AML-193 (cell line): ENCODE measurements around the gene PRAC1.
"Not testable (repeated sequence)": the region's sequence is repeated elsewhere in the genome, so short reads cannot be mapped to it uniquely, and the experiment has no call there.

ENCODE experiments used
- DNase-seq, 2 experiments: peaks; one replicate each; lab custom pipeline; 2025; lab: John Stamatoyannopoulos, UW

PRAC1 gene

DNA sequence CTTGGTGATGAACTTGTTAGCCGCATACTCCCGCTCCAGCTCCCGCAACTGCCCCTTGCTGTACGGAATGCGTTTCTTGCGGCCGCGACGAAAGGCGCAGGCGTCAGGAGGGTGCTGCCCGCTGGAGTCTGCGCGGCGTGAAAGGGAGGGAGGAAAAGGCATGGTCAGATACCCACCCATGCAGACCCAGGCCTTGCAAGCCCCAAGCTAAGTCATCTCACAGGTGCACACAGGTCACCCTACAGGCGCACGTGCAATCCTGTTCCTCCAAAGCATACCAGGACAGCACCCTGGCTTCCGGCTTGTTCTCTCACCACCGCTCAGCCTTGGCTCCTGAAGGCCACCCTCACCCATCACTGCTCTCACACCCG, 4.6 kb upstream of the PRAC1 start:
- DNase-seq, result no peak

DNA sequence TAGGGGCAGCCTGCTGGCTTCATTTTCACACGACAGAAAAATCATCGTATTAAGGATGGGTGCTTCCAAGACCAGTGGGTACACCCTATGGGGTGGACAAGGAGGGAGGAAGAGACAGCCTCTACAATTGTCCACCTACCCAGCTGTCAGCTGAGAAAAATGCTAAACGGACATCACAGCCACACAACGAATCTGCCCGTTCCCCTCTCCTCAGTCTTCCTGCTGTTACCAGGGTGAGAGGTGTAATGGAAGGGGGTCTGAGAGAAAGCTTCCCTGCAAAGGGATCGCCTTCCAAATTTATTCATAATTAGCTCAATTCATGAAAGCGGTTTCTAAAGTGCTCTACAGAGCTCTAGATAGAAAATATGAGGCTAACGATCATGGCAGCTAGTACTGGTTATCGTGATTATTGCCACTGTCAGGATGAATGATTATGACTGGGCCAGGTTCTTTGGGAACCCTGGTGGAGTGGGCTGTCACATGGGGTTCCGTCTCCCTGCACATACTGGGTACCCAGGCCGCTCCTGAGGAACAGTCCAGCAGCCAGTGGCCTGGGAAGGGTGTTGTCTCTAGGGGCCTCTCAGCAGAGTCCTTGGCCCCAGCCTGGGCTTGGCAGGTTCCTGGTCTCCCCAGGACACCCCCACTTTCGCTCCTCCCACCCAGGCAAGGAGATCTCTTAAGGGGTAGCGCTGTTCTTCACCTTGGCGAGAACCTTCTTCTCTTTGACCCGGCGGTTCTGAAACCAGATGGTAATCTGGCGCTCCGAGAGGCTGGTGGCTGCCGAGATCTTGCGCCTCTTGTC, 4.0 kb upstream of the PRAC1 start:
- no peak for DNase-seq

DNA sequence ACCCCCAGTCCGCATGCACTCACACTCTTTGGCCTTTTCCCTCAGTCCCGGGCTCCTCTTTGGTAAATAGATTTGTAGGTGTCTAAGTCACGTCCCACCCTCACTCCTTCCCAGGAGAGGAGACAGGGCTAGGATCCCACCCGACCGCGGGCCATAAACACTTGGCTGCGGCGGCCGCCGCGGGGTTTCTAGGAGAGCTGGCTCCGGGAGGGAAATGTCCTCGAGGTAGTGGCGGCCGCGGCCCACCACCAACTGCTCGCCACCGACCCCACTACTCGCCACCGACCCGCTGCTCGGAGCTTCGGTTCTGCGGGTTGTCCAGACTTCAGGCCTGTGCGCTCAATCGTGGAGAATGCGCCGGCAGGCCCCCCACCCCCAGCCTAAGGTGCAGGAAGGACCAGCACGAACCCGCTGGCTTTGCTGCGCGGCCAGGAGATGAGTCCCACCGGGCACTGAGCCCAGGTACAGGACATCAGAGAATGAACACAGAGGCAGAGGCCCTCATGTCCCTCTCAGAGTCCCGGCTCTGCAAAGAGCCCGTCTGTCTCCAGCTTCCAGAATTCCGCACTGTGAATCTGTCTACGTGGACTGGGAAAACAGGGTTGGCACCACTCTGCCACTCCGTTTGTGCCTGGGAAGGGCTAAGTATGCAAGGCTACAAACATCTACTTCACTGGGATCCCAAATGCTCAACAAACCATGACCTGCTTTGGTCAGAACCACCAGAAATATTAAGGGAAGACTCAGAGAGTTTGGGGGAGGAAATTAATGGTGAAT, 3.2 kb upstream of the PRAC1 start:
- no peak for DNase-seq

DNA sequence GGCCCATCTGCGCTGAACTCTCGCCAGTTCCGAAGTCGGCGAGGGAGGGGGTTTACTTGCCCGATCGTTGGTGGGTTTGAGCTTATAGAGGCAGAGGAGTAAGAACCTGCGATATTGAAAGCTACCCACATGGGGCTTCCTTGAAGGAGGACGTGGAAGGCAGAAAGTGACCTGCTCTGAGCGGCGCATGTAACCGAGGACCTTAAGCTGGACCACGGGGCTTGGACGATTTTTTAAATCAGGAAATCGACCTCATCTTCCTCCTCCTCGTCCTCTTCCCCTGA, 2.6 kb upstream of the PRAC1 start:
- DNase-seq, result no peak

DNA sequence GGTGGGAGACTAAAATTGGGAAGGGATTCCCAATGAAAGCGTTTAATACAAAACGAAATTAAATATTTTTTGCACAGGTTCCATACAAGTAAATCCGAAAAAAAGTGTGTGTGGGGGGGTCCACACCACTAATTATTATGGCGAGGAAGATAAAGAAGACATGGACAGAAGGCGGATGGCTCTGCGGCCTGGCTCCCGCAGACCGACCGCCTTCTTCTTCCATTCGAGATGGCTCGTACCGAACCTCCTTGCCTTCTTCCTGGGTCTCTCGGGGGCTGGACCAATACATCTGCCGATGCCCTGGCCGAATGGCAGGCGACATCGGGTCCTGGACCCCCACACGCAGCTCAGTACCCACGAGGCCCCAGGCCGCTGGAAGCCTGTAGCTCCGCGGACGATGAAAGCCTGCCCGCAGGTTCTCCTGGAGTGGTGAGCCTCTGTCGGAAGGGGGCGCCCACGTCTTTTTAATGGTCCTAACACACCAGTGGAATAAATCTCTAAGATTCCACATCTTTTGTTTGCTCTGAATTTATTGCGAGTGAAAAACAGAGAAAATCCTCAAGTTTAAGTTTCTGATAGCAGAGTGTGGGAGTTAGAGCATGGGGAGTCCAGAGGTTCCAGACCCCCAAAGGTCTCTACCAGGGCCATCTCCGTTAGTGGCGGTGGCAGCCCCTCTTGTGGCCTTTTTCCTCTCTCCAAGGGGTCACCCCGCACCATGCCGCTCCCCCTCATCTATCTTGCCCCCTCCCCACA, 2.1 kb upstream of the PRAC1 start:
- peak; percentile 51 to 52 for DNase-seq

DNA sequence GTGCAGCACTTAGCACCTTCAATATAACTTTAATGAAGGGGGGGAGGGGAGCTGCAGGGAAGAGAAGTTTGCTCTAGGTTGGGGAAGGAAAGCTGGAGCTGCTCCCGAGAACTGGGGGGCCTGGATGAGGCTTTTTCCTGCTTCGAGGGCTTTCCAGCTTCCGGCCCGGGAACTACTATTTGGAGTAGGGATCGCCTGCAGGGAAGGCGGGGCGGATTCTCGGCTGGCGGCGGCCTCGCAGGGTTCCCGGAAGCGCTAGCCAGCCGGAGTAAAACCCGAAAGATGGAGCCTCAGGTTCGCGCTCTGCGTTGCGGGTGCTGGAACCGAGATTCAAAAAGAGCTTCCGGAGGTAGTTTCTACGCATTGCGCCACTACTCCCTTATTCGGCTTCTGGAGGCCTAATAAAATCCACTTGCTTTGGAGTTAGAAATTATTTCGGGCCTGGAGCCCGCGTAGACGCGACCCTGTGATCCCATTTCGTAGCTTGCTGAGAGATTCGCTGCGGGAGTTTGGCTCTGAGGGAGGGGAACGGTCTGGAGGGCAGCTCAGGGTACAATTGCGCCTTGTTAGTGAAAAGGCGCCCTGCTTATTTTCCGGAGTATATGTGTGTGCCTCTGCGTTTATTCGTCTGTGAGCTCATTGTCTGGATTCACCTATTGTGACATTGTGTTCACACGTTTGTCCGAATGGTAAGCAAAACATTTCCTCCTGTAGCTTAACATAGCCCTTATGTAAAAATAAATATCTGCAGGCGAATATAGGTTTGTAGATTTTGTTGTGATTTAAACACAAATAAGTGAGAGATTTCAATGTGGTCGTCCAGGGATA, 1.3 kb upstream of the PRAC1 start:
- no peak for DNase-seq

DNA sequence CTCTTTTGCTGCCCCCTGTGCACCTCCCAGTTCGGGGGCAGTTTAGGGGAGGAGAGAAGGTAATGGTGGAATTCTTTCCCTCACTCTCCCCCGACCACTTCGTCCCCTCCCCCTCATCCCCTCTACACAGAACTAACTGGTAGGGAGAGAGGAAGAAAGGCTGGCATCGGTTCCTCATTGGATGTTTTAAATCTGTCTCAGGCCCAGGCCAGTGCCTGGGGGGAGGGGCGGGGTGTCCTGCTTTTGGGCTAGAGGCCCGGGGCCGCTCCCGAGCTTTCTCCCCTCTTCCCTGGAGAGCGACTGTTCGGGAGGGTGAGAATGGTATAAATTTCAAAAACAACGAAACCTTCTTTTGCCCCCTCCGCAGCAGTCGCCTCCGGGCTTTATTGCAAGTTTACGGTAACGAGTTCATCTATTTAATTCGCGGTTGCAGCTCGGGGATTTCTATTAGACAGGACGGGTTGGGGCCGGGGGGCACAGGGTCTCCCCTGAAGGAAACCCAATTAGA, 651 bp upstream of the PRAC1 start, which contains the start of gene PRAC2:
TSS of gene PRAC2 (plus strand) at position 271 of the 508 bp plus-strand sequence. CDS start 1,226 bp downstream, outside the sequence.
- no peak for DNase-seq

DNA sequence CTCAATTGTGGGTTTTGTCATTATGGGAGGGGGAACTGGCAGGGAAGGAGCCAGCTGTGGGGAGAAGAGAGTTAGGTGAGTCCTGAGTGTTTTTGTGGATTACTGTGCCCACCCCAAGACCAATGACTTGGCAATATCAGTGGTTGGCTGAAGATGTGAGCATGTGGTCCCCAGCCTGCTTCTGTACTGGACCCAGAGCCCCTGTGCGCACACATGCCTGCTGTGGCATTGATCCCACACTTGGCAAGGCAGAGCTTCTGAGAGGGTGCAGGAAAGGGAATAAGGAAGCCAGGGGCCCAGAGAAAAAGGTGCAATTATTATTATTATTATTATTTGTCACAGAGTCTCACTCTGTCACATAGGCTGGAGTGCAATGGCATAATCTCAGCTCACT, 1.3 kb downstream of the PRAC1 start:
- DNase-seq, result no peak

DNA sequence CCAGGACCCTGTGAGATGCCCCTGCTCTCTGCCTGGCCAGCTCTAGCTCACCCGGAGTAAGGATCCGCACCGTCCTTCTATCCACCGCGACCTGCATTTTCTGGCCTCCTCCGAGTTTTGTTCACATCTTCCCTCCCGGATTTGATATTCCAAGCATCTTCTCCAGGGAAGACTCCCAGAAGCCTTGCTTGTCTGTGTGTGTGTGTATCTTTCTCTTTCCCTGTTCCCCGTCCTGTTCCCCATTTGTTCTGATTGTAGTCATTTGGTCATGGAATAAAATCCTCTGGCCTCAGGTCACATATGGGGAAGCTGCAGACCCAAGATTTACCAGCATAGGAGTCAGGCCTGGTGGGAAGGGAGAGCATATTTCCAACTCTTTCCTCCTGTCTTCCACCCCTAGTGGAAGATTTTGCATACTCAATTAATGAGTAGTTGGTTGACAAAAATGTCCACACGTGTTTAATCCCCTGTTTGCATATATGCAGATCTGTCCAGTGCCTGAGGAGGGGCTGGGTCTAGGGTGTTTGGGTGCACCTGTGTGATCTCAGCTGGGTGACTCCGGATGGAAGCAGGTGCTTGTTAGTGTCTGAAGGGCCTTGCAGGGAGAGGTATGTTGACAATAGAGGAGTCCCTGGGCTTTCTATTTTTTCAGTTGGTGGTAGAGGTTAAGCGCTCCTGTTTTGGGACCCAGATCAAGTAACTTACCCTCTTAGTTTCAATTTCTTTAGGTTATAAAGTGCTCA, 1.9 kb downstream of the PRAC1 start:
- DNase-seq, result no peak

DNA sequence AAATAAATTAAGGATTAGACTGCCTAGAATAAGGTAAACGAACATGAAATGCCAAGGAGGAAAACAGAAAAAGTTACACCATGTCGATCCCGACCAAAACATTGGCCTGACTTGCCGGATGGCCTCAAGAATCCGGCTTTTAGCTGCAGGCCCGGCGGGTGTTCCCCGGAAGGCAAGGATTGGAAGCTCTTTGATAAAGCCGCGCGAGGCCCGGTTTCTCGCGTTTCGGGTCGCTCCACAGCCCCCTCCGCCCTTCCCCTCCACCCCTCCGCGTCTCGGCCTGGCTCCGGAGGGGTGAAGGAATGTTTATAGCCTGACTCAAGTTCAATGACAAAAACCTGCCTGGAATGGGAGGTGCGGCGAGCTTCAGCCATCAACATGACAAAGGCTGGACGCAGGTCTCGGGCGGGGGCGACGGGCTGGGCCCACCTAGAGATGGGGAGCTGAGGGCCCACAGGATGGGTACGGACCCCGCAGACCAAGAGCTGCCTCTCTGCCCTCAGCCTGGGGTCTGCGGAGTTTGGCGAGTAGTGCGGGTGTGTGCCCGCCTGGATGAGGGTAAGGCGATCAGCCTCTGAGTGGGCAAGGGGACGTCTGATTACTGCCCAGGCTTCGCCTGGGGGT, 2.6 kb downstream of the PRAC1 start:
- no peak for DNase-seq

DNA sequence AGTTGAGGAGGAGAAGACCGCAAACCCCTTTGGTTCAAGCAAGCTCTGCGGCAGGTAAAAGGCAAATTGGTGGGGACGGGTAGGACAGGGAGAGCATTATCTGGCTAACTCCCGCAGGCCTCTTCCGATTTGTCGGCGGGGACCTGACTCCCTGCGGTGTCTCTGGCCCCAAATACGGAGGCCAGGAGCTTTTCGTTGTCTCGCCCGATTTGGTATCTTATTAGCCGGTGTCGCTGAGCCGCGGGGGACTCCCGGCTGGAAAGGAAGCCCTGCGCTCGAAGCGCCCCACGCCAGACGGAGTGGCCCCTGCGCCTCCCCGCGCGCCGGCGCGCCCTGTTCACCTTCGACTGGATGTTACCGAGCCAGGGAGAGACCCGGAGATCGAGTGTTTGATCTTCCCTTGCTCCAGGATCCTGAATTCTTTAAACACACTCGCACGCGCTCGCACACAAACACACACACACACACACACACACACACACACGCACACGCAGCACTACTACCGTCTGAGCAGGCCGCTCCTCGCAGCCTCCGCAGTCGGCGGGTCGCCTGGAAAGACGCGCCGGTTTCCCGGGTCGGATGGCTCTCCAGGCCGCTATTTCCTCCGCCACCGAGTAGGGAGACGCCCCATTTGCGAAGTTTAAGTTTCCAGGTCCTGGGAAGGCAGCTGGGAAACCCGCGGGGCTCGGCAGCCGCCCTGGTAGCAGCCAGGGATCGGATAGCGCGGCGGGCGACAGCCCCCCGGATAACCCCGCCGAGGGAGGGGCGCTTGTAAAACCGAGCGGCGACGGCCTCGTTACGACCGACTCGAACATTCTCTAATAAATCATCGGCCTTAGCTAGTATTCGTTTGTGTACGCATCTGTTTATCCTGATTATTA, 3.3 kb downstream of the PRAC1 start:
- DNase-seq, result no peak

DNA sequence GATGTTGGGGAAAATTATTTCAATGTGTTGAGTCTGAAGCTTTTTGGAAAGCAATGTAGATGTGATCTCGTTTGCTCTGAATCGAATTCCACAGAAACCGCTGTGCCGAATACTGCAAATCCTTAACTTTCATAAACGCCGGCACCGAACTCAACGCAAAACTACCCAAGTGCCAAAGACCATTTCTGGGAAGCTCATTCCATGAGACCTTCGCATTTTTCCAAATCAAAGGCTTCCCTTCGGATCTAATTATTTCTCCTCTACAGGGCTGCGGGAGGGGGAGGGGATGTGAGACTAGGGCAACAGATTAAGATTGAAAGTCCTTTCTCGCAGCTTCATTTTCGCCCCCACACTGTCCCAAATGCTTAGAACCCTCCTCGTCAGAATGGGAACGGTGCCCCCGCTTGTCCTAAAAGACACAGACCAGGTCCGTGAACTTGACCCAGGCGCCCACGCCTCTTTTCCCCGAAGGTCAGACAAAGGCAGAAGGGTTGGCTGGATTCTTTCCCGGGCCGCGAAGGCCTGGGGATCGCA, 4.0 kb downstream of the PRAC1 start:
- no peak for DNase-seq

DNA sequence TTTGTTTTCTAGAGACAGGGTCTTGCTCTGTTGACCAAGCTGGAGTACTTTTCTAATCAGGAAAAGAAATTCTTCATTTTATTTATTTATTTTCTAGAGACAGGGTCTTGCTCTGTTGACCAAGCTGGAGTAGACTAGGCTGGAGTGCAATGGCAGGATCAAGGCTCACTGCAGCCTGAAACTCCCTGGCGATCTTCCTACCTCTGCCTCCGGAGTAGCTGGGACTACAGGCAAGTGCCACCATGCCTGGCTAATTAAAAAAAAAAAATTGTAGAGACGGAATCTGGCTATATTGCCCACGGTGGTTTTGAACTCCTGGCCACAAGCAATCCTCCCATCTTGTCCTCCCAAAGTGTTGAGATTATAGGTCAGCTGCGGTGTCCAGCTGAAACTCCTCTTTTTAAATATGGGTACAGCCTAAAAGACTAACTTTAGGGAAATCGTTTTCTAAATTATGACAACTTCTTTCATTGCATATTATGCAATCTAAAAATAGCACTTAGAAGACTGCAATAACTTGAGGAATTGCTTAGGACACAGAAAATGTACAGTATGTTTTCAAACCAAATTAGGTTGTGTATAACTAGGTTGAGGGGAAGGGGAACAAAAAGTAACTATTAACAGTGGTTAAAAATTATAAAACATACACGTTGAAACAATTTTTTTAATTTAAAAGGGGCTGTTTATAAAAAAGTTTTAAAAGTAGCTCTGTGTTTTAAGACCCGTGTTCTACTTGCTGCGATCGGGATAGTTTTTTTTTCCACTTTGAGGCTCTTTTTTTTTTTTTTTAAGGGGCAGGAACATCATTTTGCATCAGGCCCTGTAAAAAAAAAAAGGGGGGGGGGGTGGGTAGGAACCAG, 4.7 kb downstream of the PRAC1 start:
- DNase-seq, result no peak

DNA sequence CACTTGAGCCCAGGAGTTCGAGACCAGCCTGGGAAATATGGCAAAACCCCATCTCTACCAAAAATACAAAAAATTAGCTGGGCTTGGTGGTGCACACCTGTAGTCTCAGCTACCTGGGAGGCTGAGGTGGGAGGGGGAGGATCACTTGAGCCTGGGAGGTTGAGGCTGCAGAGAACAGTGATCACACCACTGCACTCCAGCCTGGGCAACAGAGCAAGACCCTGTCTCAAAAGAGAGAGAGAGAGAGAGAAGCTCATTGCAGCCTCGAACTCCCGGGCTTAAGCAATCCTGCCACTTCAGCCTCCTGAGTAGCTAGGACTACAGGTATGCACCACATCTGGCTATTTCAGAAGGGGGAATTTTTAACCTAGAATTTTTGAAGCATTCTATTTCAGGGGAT, 5.8 kb downstream of the PRAC1 start:
- DNase-seq, result not testable (repeated sequence)

DNA sequence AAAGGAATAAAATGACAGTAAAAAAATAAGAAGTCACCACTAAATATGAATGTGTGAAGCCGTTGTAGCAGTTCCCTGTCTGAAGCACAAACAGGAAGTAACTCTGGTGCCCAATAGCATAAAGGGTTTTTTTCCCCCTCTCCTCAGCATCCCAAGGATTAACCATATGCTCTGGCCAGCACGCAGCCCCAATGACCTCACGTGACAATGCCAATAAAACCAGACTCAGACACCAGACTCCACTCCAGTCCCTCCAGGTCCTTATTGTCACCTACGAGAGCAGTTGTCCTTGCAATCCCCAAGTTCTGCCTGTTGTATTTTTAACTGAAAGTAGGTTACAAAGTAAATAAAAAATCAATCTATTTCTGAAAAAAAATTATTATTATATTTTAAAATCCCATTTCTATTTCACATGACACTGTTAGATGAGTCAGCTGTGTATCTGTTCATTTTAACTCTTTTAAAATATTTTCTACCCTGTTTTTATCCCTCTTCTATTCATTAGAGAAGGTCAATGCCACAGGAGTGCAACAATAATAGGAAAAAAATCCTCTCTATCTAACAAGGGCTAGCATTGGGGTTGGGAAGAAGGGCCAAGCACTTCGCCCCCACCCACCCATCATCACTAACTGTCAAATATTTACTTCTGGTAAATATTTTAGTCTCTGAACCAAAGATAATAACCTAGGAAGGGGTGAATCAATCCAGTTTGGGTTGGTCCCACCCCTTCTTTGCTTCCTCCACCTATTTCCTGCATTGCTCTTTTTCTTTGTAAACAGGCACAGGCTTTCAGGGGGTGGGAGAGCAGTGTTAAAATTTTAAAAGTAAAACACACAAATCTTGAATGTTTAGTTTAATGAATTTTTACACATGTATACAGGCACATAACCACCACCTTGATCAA, 6.6 kb downstream of the PRAC1 start:
- peak in 1 of 2 experiments; percentile 23 for DNase-seq

DNA sequence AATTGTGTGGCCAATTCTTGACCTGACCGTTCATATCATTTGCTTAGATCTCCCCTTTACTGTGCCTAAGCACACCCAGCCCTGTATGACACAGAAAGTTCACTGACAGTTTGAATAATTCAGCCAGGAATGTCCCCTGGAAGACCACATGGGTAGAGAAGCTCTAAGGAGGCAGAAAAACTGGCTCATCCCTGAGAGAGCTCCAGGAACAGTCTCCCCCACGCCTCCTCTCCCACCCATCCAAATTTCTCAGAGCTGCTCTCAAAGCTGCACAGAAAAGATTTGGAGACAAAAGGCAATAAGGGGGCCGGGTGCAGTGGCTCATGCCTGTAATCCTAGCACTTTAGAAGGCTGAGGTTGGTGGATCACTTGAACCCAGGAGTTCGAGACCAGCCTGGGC, 11.2 kb downstream of the PRAC1 start:
- DNase-seq, result no peak
